OCI-LY7 (cell line): ENCODE measurements around the gene ATP11A.

Source experiments
- EZH2phosphoT487 ChIP-seq: fragments of 200-600 bp; sonication (generic); IDR thresholded peaks from 2 replicates; pipeline ENCODE4 v1.6.1; 2018; ENCODE audit warnings: low read depth, borderline replicate concordance, mild to moderate bottlenecking, mixed run types, antibody characterized with exemption, low read length, moderate library complexity, mixed read lengths
- TF ChIP-seq, protein P1 (sequence below): fragments of 200-600 bp; sonication (generic); conservative IDR thresholded peaks from 2 replicates; pipeline ENCODE4 v1.5.1; 2014; ENCODE audit warnings: mild to moderate bottlenecking, antibody characterized with exemption, low read length, moderate library complexity, mixed read lengths

- TF ChIP-seq, protein P1, sequence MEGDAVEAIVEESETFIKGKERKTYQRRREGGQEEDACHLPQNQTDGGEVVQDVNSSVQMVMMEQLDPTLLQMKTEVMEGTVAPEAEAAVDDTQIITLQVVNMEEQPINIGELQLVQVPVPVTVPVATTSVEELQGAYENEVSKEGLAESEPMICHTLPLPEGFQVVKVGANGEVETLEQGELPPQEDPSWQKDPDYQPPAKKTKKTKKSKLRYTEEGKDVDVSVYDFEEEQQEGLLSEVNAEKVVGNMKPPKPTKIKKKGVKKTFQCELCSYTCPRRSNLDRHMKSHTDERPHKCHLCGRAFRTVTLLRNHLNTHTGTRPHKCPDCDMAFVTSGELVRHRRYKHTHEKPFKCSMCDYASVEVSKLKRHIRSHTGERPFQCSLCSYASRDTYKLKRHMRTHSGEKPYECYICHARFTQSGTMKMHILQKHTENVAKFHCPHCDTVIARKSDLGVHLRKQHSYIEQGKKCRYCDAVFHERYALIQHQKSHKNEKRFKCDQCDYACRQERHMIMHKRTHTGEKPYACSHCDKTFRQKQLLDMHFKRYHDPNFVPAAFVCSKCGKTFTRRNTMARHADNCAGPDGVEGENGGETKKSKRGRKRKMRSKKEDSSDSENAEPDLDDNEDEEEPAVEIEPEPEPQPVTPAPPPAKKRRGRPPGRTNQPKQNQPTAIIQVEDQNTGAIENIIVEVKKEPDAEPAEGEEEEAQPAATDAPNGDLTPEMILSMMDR = no peak
- TF ChIP-seq EZH2phosphoT487 = no peak
Measured at GRCh38 chr13:112684071-112684845, 5.6 kb upstream of the ATP11A start.
